Muscle of leg (tissue), 11 donors: ENCODE measurements around the gene NSF. TPM values are rescaled to one million over a fixed set of nuclear protein-coding genes. Genes with fewer than 3 reads are reported as not detected.
"Not testable (repeated sequence)": the region's sequence is repeated elsewhere in the genome, so short reads cannot be mapped to it uniquely, and the experiment has no call there.

Experiments
- DNase-seq: peaks from one replicate; pipeline ENCODE4 v3.0.0; 2013
- H3K27ac ChIP-seq: one replicate; pipeline ENCODE4 v1.5.1; 2013; ENCODE audit warnings: mild to moderate bottlenecking, low read length, control low read depth
- H3K27me3 ChIP-seq: one replicate; pipeline ENCODE4 v1.6.1; 2013; ENCODE audit warnings: low read length; ENCODE audit not compliant: control insufficient read depth, insufficient read depth
- H3K36me3 ChIP-seq: one replicate; pipeline ENCODE4 v1.6.1; 2013; ENCODE audit warnings: low read length; ENCODE audit not compliant: control insufficient read depth, insufficient read depth
- H3K4me1 ChIP-seq: one replicate; pipeline ENCODE4 v1.6.1; 2013; ENCODE audit warnings: low read length; ENCODE audit not compliant: control insufficient read depth, insufficient read depth
- H3K4me3 ChIP-seq: one replicate; pipeline ENCODE4 v1.5.1; 2013; ENCODE audit warnings: low read length, control low read depth
- H3K9me3 ChIP-seq: replicated peaks from 2 replicates; pipeline ENCODE4 v1.6.1; 2013; ENCODE audit warnings: low read depth, low read length; ENCODE audit not compliant: control insufficient read depth
- WGBS: methylation state at CpG from one replicate; pipeline ENCODE4 v1.1.5; 2013; ENCODE audit warnings: missing lambda C conversion rate; ENCODE audit not compliant: insufficient coverage; 5-methylcytosine and 5-hydroxymethylcytosine counted together
- polyA plus RNA-seq, 8 donors: library from polyadenylated mRNA; unstranded; fragments of 120-200 nt; gene quantifications; one replicate each; pipeline versions ENCODE4 v1.2.1 to v1.2.3, GENCODE V29; 2013; ENCODE audit warnings: inconsistent platforms in 1 of 8, low replicate concordance in 1 of 8; ENCODE audit not compliant: insufficient read length in 8 of 8, insufficient read depth in 1 of 8
- total RNA-seq: library from RNA; stranded (reverse); fragments of 120-200 nt; gene quantifications from one replicate; pipeline ENCODE4 v1.2.4, GENCODE V29; 2013

NSF gene
- total and polyA plus RNA-seq, 9 donors, result 13.6 to 27.2 (median 19.1) TPM

GRCh38 chr17:46793023-46793422 is 202.6 kb downstream of the NSF start:
- H3K4me1 ChIP-seq, H3K9me3 ChIP-seq, H3K27ac ChIP-seq, DNase-seq, H3K4me3 ChIP-seq, H3K36me3 ChIP-seq: not testable (repeated sequence)
- 82% methylated on average over 2 of the region's 6 CpGs for WGBS
- peaks cover 31% of the 10 kb centered on the region for H3K27me3 ChIP-seq

- no peak overlapping the region for H3K27ac ChIP-seq
- no peaks in the 10 kb centered on the region for H3K9me3 ChIP-seq
- H3K4me1 ChIP-seq, result no peaks in the 10 kb centered on the region
- no peaks in the 10 kb centered on the region for H3K36me3 ChIP-seq
- peaks cover 31% of the 10 kb centered on the region for H3K27me3 ChIP-seq
- WGBS, result 69% methylated on average over 3 of the region's 5 CpGs
- DNase-seq, result no peak
- H3K4me3 ChIP-seq, result no peak overlapping the region
These were observed 203.1 kb downstream of the NSF start for GRCh38 chr17:46793541-46793940.

GRCh38 chr17:46794318-46794717 is 203.8 kb downstream of the NSF start:
- Histone ChIP-seq H3K27ac (no peak overlapping the region), H3K9me3 (no peaks in the 10 kb centered on the region), H3K36me3 (no peaks in the 10 kb centered on the region), H3K27me3 (peaks cover 31% of the 10 kb centered on the region), H3K4me3 (no peak overlapping the region), H3K4me1 (no peaks in the 10 kb centered on the region)
- DNase-seq, result no peak
- 77% methylated on average over 4 of the region's 5 CpGs for WGBS

- WGBS, result 61% methylated on average over 13 of the region's 15 CpGs
- Histone ChIP-seq H3K4me3 (no peak overlapping the region), H3K36me3 (no peaks in the 10 kb centered on the region), H3K27me3 (peaks cover 29% of the 10 kb centered on the region), H3K9me3 (no peaks in the 10 kb centered on the region), H3K4me1 (no peaks in the 10 kb centered on the region), H3K27ac (no peak overlapping the region)
- no peak for DNase-seq
These were observed 205.0 kb downstream of the NSF start for GRCh38 chr17:46795379-46795952.

- Histone ChIP-seq H3K9me3 (no peaks in the 10 kb centered on the region), H3K36me3 (no peaks in the 10 kb centered on the region), H3K4me1 (no peaks in the 10 kb centered on the region), H3K4me3 (no peak overlapping the region), H3K27me3 (peaks cover 29% of the 10 kb centered on the region), H3K27ac (no peak overlapping the region)
- no CpG with 5 or more reads among the region's 3 CpGs for WGBS
- DNase-seq, result no peak
These were observed 205.6 kb downstream of the NSF start for GRCh38 chr17:46796084-46796483.

- H3K9me3 ChIP-seq, result no peaks in the 10 kb centered on the region
- no peak overlapping the region for H3K4me3 ChIP-seq
- H3K27ac ChIP-seq, result no peak overlapping the region
- DNase-seq, result no peak
- no peaks in the 10 kb centered on the region for H3K36me3 ChIP-seq
- H3K4me1 ChIP-seq, result no peaks in the 10 kb centered on the region
- H3K27me3 ChIP-seq, result peaks cover 27% of the 10 kb centered on the region
- 49% methylated on average over 4 of the region's 7 CpGs for WGBS
These were observed 206.1 kb downstream of the NSF start for GRCh38 chr17:46796524-46796923.

- no peak for DNase-seq
- H3K4me1 ChIP-seq, result no peaks in the 10 kb centered on the region
- no peak overlapping the region for H3K4me3 ChIP-seq
- WGBS, result 45% methylated on average over 5 of the region's 8 CpGs
- no peaks in the 10 kb centered on the region for H3K36me3 ChIP-seq
- no peaks in the 10 kb centered on the region for H3K9me3 ChIP-seq
- H3K27ac ChIP-seq, result no peak overlapping the region
- peaks cover 26% of the 10 kb centered on the region for H3K27me3 ChIP-seq
These were observed 206.6 kb downstream of the NSF start for GRCh38 chr17:46796956-46797530.

- no peaks in the 10 kb centered on the region for H3K36me3 ChIP-seq
- no peak for DNase-seq
- peaks cover 7% of the 10 kb centered on the region for H3K27me3 ChIP-seq
- no peaks in the 10 kb centered on the region for H3K9me3 ChIP-seq
- H3K4me3 ChIP-seq, result no peak overlapping the region
- no peaks in the 10 kb centered on the region for H3K4me1 ChIP-seq
- 88% methylated on average over 4 of the region's 4 CpGs for WGBS
- no peak overlapping the region for H3K27ac ChIP-seq
These were observed 210.1 kb downstream of the NSF start for GRCh38 chr17:46800573-46800972.

- no peaks in the 10 kb centered on the region for H3K9me3 ChIP-seq
- WGBS, result 61% methylated on average over 6 of the region's 7 CpGs
These were observed 212.3 kb downstream of the NSF start for GRCh38 chr17:46802800-46803199.

GRCh38 chr17:46803544-46803943 is 213.1 kb downstream of the NSF start:
- no peak overlapping the region for H3K27ac ChIP-seq
- WGBS, result 94% methylated on average over 4 of the region's 5 CpGs
- H3K9me3 ChIP-seq, result no peaks in the 10 kb centered on the region
- DNase-seq, result no peak
- H3K36me3 ChIP-seq, result no peaks in the 10 kb centered on the region
- no peaks in the 10 kb centered on the region for H3K4me1 ChIP-seq
- H3K27me3 ChIP-seq, result peaks cover 4% of the 10 kb centered on the region
- H3K4me3 ChIP-seq, result no peak overlapping the region

More at GRCh38 chr17:46802800-46803199, 212.3 kb downstream of the NSF start:
- no peak for DNase-seq
- peaks cover 4% of the 10 kb centered on the region for H3K27me3 ChIP-seq
- H3K4me3 ChIP-seq, result no peak overlapping the region
- H3K27ac ChIP-seq, result no peak overlapping the region
- no peaks in the 10 kb centered on the region for H3K36me3 ChIP-seq
- no peaks in the 10 kb centered on the region for H3K4me1 ChIP-seq

GRCh38 chr17:46805771-46806170 is 215.3 kb downstream of the NSF start:
- no peak overlapping the region for H3K27ac ChIP-seq
- H3K27me3 ChIP-seq, result peaks cover 4% of the 10 kb centered on the region
- no peaks in the 10 kb centered on the region for H3K4me1 ChIP-seq
- WGBS, result 82% methylated on average over 4 of the region's 6 CpGs
- no peaks in the 10 kb centered on the region for H3K9me3 ChIP-seq
- H3K4me3 ChIP-seq, result no peak overlapping the region
- DNase-seq, result no peak
- no peaks in the 10 kb centered on the region for H3K36me3 ChIP-seq
